ENCODE data around the gene LGALSL. TPM values are rescaled to one million over a fixed set of nuclear protein-coding genes. Genes with fewer than 3 reads are reported as not detected.

Gene LGALSL
- total and polyA plus RNA-seq, 2 donors (not counting 1 experiment from before 2014, with no cell fraction given), result 0.40 to 1.8 TPM

- ChIA-PET CTCF (no interaction called here), POLR2A (no interaction called here)
- ATAC-seq (ENCODE audit: low read depth) (no peak), DNase-seq (no peak)
- Histone ChIP-seq H3K4me3 (ENCODE audit: control extremely low read depth in 1 of 5, extremely low read depth in 1 of 5, insufficient read depth in 1 of 5, low read depth in 2 of 5, low read length in 4 of 5) (no peak overlapping the region), H3K27ac (ENCODE audit: low read length in 2 of 2) (no peak overlapping the region), H3K36me3 (replicated peaks in 1 of 2; ENCODE audit: control extremely low read depth in 1 of 2, control insufficient read depth in 1 of 2, extremely low read depth in 1 of 2, insufficient read depth in 2 of 2, low read length in 1 of 2) (no peaks in the 10 kb centered on the region), H3K79me2 (ENCODE audit: control insufficient read depth, insufficient read depth, low read length) (no peaks in the 10 kb centered on the region), H4K20me1 (ENCODE audit: control insufficient read depth, insufficient read depth, low read length, poor library complexity, severe bottlenecking) (no peaks in the 10 kb centered on the region), H3K27me3 (replicated peaks in 1 of 4; ENCODE audit: control extremely low read depth in 1 of 4, control insufficient read depth in 3 of 4, insufficient read depth in 4 of 4, low read length in 3 of 4) (peaks cover 0 to 3% (median 0%) of the 10 kb centered on the region in 4 experiments), H3K4me2 (replicated peaks; ENCODE audit: low read depth, low read length, poor library complexity, severe bottlenecking) (no peak overlapping the region), H3K9me3 (ENCODE audit: control extremely low read depth in 1 of 3, control insufficient read depth in 2 of 3, insufficient read depth in 1 of 3, low read length in 2 of 3) (no peaks in the 10 kb centered on the region), H3K9ac (ENCODE audit: low read length) (no peak overlapping the region), H3K4me1 (ENCODE audit: control insufficient read depth in 2 of 2, insufficient read depth in 2 of 2, low read length in 2 of 2) (no peaks in the 10 kb centered on the region), H2AFZ (ENCODE audit: insufficient read depth, low read depth, low read length, poor library complexity, severe bottlenecking) (no peak overlapping the region)
- H3K9me3 Mint-ChIP-seq (ENCODE audit: insufficient read depth), result no peaks in the 10 kb centered on the region
- peaks cover 1% of the 10 kb centered on the region for H3K4me1 Mint-ChIP-seq
- H3K4me3 Mint-ChIP-seq, result no peak overlapping the region
- intact Hi-C loops (cut with micrococcal nuclease), result no loop called here
- no peaks in the 10 kb centered on the region for H3K27me3 Mint-ChIP-seq
- TF ChIP-seq CTCF (IDR thresholded peaks at IDR 0.05), result no peak
- TF ChIP-seq EZH2 (IDR thresholded peaks at IDR 0.05; ENCODE audit: borderline replicate concordance, insufficient read depth, low read depth, low read length, poor library complexity, severe bottlenecking), result no peak
- 0% methylated on average over 1 of the region's 3 CpGs for WGBS (ENCODE audit: insufficient coverage)
- H3K27ac Mint-ChIP-seq, result no peak overlapping the region
Observed at GRCh38 chr2:64460330-64460729, 6.4 kb downstream of the LGALSL start.

GRCh38 chr2:64461271-64462058 lies 7.5 kb downstream of the LGALSL start:
- 100% methylated on average over 4 of the region's 7 CpGs for WGBS (ENCODE audit: insufficient coverage)
- Mint-ChIP-seq H3K9me3 (ENCODE audit: insufficient read depth) (no peaks in the 10 kb centered on the region), H3K4me3 (no peak overlapping the region), H3K27me3 (no peaks in the 10 kb centered on the region), H3K4me1 (no peaks in the 10 kb centered on the region), H3K27ac (no peak overlapping the region)
- TF ChIP-seq EZH2 (IDR thresholded peaks at IDR 0.05; ENCODE audit: borderline replicate concordance, insufficient read depth, low read depth, low read length, poor library complexity, severe bottlenecking), result no peak
- no peak for TF ChIP-seq CTCF (IDR thresholded peaks at IDR 0.05)
- intact Hi-C loops (cut with micrococcal nuclease), result no loop called here
- no peak overlapping the region for H3K4me2 ChIP-seq (replicated peaks; ENCODE audit: low read depth, low read length, poor library complexity, severe bottlenecking)
- DNase-seq, result no peak
- no peak overlapping the region for H2AFZ ChIP-seq (ENCODE audit: insufficient read depth, low read depth, low read length, poor library complexity, severe bottlenecking)
- no peak for ATAC-seq (ENCODE audit: low read depth)
- POLR2A ChIA-PET, result no interaction called here
- CTCF ChIA-PET, result interaction anchor here (1.0 to 1.6 kb wide), 2 partner anchors 9 to 26 kb away, joined by 3 to 5 read pairs; no protein-coding TSS in a partner anchor
- peaks cover 0 to 3% (median 0%) of the 10 kb centered on the region in 4 experiments for H3K27me3 ChIP-seq (replicated peaks in 1 of 4; ENCODE audit: control extremely low read depth in 1 of 4, control insufficient read depth in 3 of 4, insufficient read depth in 4 of 4, low read length in 3 of 4)
- no peak overlapping the region for H3K27ac ChIP-seq (ENCODE audit: low read length in 2 of 2)
- no peaks in the 10 kb centered on the region for H3K79me2 ChIP-seq (ENCODE audit: control insufficient read depth, insufficient read depth, low read length)
- no peak overlapping the region for H3K9ac ChIP-seq (ENCODE audit: low read length)
- no peak overlapping the region for H3K4me3 ChIP-seq (ENCODE audit: control extremely low read depth in 1 of 5, extremely low read depth in 1 of 5, insufficient read depth in 1 of 5, low read depth in 2 of 5, low read length in 4 of 5)
- no peaks in the 10 kb centered on the region for H3K36me3 ChIP-seq (replicated peaks in 1 of 2; ENCODE audit: control extremely low read depth in 1 of 2, control insufficient read depth in 1 of 2, extremely low read depth in 1 of 2, insufficient read depth in 2 of 2, low read length in 1 of 2)
- no peaks in the 10 kb centered on the region for H3K4me1 ChIP-seq (ENCODE audit: control insufficient read depth in 2 of 2, insufficient read depth in 2 of 2, low read length in 2 of 2)
- H4K20me1 ChIP-seq (ENCODE audit: control insufficient read depth, insufficient read depth, low read length, poor library complexity, severe bottlenecking), result no peaks in the 10 kb centered on the region
- H3K9me3 ChIP-seq (ENCODE audit: control extremely low read depth in 1 of 3, control insufficient read depth in 2 of 3, insufficient read depth in 1 of 3, low read length in 2 of 3), result no peaks in the 10 kb centered on the region
